CD4-positive, alpha-beta T cell (primary cell): ENCODE results near the gene ACOT8. TPM values are rescaled to one million over a fixed set of nuclear protein-coding genes. Genes with fewer than 3 reads are reported as not detected.
A peak's percentile ranks its signal among the peaks of the same experiment; 100 is the strongest.
"Not testable (repeated sequence)": the region's sequence is repeated elsewhere in the genome, so short reads cannot be mapped to it uniquely, and the experiment has no call there.

ENCODE experiments used
- ATAC-seq: fragments of 200-7000 bp; cut with Tn5 transposase; one replicate; pipeline ENCODE4 v1.10.0; 2022; ENCODE audit warnings: mild to moderate bottlenecking; ENCODE audit not compliant: poor library complexity
- CTCF ChIA-PET: fragments of 350-600 bp; sonication (Branson Sonifier 250); formaldehyde crosslinking; loops from one replicate; lab custom pipeline; 2021; ENCODE audit warnings: antibody characterized with exemption, inconsistent platforms; lab: Charles Lee
- POLR2A ChIA-PET: fragments of 350-600 bp; sonication (Branson Sonifier 250); formaldehyde crosslinking; loops from one replicate; lab custom pipeline; 2021; ENCODE audit warnings: antibody characterized with exemption, inconsistent platforms; lab: Charles Lee
- DNase-seq, 14 experiments: peaks; one replicate each; pipeline ENCODE4 v3.0.0-alpha.2; 2013 to 2020; ENCODE audit warnings: mixed read lengths in 2 of 14
- H3K27ac ChIP-seq, 2 donors: one replicate each; pipeline versions ENCODE4 v1.5.1 to v1.7.0; 2013; ENCODE audit warnings: low read length in 2 of 2, low read depth in 1 of 2, mild to moderate bottlenecking in 1 of 2
- H3K27me3 ChIP-seq, 2 experiments: 1 replicate in 1 of 2; 2 replicates in 1 of 2; pipeline versions ENCODE4 v1.6.1 to v1.7.0; 2013; ENCODE audit warnings: low read length in 2 of 2, control low read depth in 1 of 2, mild to moderate bottlenecking in 1 of 2, moderate library complexity in 1 of 2; ENCODE audit not compliant: insufficient read depth in 2 of 2, control insufficient read depth in 1 of 2
- H3K36me3 ChIP-seq: one replicate; pipeline ENCODE4 v1.6.1; 2013; ENCODE audit warnings: low read length, control low read depth; ENCODE audit not compliant: insufficient read depth
- H3K4me1 ChIP-seq: one replicate; pipeline ENCODE4 v1.6.1; 2013; ENCODE audit warnings: low read length, control low read depth; ENCODE audit not compliant: insufficient read depth
- H3K4me3 ChIP-seq: one replicate; pipeline ENCODE4 v1.5.1; 2013; ENCODE audit warnings: mild to moderate bottlenecking, low read length, moderate library complexity
- H3K9me3 ChIP-seq, 2 experiments: 1 replicate in 1 of 2; 2 replicates in 1 of 2; pipeline versions ENCODE4 v1.6.1 to v1.7.0; 2013; ENCODE audit warnings: low read length in 2 of 2, mild to moderate bottlenecking in 2 of 2, control low read depth in 1 of 2, moderate library complexity in 1 of 2; ENCODE audit not compliant: control insufficient read depth in 1 of 2, insufficient read depth in 1 of 2
- H3K27ac Mint-ChIP-seq: one replicate; pipeline ENCODE4 v1.8.0; 2020; ENCODE audit warnings: mixed read lengths
- H3K27me3 Mint-ChIP-seq: one replicate; pipeline ENCODE4 v1.8.0; 2021; ENCODE audit warnings: mixed read lengths
- H3K36me3 Mint-ChIP-seq: one replicate; pipeline ENCODE4 v1.8.0; 2021; ENCODE audit warnings: low read depth, mixed read lengths
- H3K4me1 Mint-ChIP-seq: one replicate; pipeline ENCODE4 v1.8.0; 2021; ENCODE audit warnings: low read depth, mixed read lengths
- H3K4me3 Mint-ChIP-seq: one replicate; pipeline ENCODE4 v1.8.0; 2020; ENCODE audit warnings: mild to moderate bottlenecking, mixed read lengths
- H3K9me3 Mint-ChIP-seq: one replicate; pipeline ENCODE4 v1.8.0; 2020; ENCODE audit warnings: mixed read lengths
- CTCF ChIP-seq: fragments of 200-600 bp; IDR thresholded peaks from one replicate; pipeline ENCODE4 v1.8.0; 2022; ENCODE audit warnings: antibody characterized with exemption, mild to moderate bottlenecking
- intact Hi-C, 2 experiments: fragments of 100-400 bp; cut with DNase I in 1 of 2; cut with micrococcal nuclease in 1 of 2; formaldehyde crosslinking; loops; one replicate each; pipeline versions ENCODE4 v1.15.1 to v1.9.0; 2023 to 2025; cut with DNase I, micrococcal nuclease
- total RNA-seq, 174 experiments: library from RNA in 2 of 174; stranded (reverse) in 2 of 174; gene quantifications; one replicate each; pipeline ENCODE4 v1.2.3 and lab custom pipeline; 2021 to 2026

ACOT8 gene
- total RNA-seq, 2 experiments from 2014 or later: 19.1 to 19.9 TPM

GRCh38 chr20:45833030-45833882 is 23.9 kb downstream of the ACOT8 start, which contains the start of gene SNX21:
Gene SNX21, plus strand, starts transcription at chr20:45833799. Its CDS starts 121 bp downstream, at chr20:45833920.
- no peaks in the 10 kb centered on the region for H3K9me3 ChIP-seq
- DNase-seq: peak in 8 of 14 experiments; percentile 4 to 54 (median 33)
- TF ChIP-seq CTCF: no peak
- no peaks in the 10 kb centered on the region for H3K27me3 ChIP-seq
- peak within 1 kb of the TSS; percentile 67 for H3K4me3 ChIP-seq
- no peaks in the 10 kb centered on the region for H3K36me3 ChIP-seq
- ATAC-seq: peak; percentile 65
- Mint-ChIP-seq H3K9me3 (no peaks in the 10 kb centered on the region), H3K4me3 (peak within 1 kb of the TSS; percentile 95), H3K27ac (peak within 1 kb of the TSS; percentile 60), H3K36me3 (no peaks in the 10 kb centered on the region), H3K27me3 (no peaks in the 10 kb centered on the region), H3K4me1 (peaks cover 16% of the 10 kb centered on the region)
- ChIA-PET POLR2A (interaction anchor here (0.5 to 2.4 kb wide), 4 partner anchors 8 to 102 kb away, joined by 3 to 11 read pairs (median 6); partner anchors contain the start of genes ACOT8 and ZSWIM3), CTCF (interaction anchor here (1.5 kb wide), 1 partner anchor 137 kb away, joined by 4 read pairs; no protein-coding TSS in a partner anchor)
- intact Hi-C loops: no loop called here
- H3K27ac ChIP-seq: no peak within 1 kb of the TSS
- H3K4me1 ChIP-seq: peaks cover 25% of the 10 kb centered on the region

- CTCF ChIA-PET: no interaction called here
- peak overlapping the region; percentile 60 for H3K27ac Mint-ChIP-seq
- H3K4me3 Mint-ChIP-seq: peak overlapping the region; percentile 95
- DNase-seq (no peak), ATAC-seq (no peak)
- no peaks in the 10 kb centered on the region for H3K9me3 Mint-ChIP-seq
- no peaks in the 10 kb centered on the region for H3K36me3 ChIP-seq
- H3K9me3 ChIP-seq: no peaks in the 10 kb centered on the region
- intact Hi-C loops: no loop called here
- no peak for TF ChIP-seq CTCF
- no peaks in the 10 kb centered on the region for H3K27me3 ChIP-seq
- H3K27ac ChIP-seq: no peak overlapping the region
- H3K4me1 ChIP-seq: peaks cover 25% of the 10 kb centered on the region
- peaks cover 16% of the 10 kb centered on the region for H3K4me1 Mint-ChIP-seq
- POLR2A ChIA-PET: interaction anchor here (1.5 to 2.4 kb wide), 3 partner anchors 8 to 103 kb away, joined by 4 to 11 read pairs (median 8); partner anchors contain the start of genes ACOT8 and ZSWIM3
- no peaks in the 10 kb centered on the region for H3K36me3 Mint-ChIP-seq
- H3K27me3 Mint-ChIP-seq: no peaks in the 10 kb centered on the region
- H3K4me3 ChIP-seq: no peak overlapping the region
Measured at GRCh38 chr20:45832619-45833018, 24.6 kb downstream of the ACOT8 start.

GRCh38 chr20:45829673-45830106 is 27.5 kb downstream of the ACOT8 start:
- CTCF ChIA-PET, H3K27ac ChIP-seq, POLR2A ChIA-PET, ATAC-seq, H3K36me3 Mint-ChIP-seq, DNase-seq, H3K27me3 Mint-ChIP-seq, H3K4me3 Mint-ChIP-seq, H3K4me3 ChIP-seq, H3K9me3 Mint-ChIP-seq, H3K36me3 ChIP-seq, H3K4me1 Mint-ChIP-seq, H3K9me3 ChIP-seq, intact Hi-C loops, H3K27ac Mint-ChIP-seq, H3K27me3 ChIP-seq: not testable (repeated sequence)
- peaks cover 19% of the 10 kb centered on the region for H3K4me1 ChIP-seq
